Stimulated activated CD8-positive, alpha-beta memory T cell treated with anti-CD3 and anti-CD28 coated beads, Interleukin-7, amount 100 ng/mL, for 48 hours (primary cell): Measurements from ENCODE around the gene DAZL.

Source experiments
- DNase-seq, 2 donors: peaks; one replicate each; pipeline ENCODE4 v3.0.0-alpha.2; 2020; ENCODE audit warnings: low read depth in 1 of 2; ENCODE audit errors: extremely low read depth in 1 of 2

The DAZL gene

DNA sequence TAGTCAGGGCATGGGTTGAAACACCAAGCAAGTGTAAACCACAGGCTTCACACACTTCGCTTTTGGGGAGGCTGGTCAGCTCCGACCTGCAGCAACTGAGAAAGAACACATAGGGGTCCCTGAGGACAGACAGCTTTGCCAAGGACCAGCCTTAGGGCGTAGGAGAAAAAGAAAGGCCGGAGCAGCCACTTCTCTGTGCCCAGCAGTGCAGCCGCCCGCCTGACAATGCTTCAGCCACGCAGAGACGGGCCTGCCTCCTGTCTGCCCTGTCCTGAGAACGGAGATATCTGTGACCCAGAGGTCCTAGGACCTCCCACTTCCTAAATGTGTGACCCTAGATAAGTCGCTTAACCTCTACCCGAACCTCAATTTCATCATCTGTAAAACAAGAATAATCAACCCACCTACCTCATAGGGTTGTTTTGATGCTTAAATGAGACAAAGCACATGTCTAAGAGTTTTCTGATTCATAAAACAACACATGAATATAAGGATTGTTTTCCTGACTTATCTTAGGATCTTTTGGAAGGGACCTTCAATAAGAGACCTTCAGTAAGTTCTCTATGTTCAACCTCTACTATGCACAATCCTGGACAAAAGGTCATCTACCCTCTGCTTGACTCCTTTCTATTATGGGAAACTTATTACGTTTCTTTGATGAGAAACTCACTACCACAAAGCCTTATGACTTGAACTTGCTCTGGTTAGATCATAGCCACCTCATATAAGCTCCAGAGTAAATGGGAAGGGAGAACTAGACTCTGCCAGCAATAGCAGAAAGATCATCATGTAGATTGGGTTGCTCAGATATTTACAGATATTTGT is 58.8 kb downstream of the DAZL start:
- DNase-seq: no peak

DNA sequence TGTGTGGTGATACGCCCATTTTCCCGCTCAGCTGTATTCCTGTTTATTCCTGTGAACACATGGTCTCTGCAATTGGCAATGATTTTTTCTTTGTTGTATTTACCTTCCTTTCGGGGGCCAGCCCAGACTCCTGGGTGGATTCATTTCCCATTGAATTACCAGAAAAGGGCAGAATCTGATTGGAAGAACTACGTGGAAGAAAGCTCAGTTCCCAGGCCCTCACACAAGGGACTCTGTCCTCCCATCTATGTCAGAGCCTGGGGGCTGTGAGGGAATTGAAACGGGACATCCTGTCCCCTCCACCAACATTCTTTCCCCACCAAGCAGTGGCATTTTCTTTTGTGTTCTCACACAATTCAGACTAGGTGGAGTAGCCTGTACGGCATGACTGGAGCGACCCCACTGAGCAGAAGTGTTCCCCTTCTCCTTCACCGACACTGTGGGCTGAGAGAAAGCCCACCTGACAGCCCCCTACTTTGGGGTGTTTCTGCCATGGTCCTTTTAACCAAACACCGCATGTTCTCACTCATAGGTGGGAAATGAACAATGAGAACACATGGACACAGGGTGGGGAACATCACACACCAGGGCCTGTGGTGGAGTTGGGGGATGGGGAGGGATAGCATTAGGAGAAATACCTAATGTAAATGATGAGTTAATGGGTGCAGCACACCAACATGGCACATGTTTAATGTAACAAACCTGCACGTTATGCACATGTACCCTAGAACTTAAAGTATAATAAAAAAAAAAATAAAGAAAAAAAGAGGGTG is 59.6 kb downstream of the DAZL start:
- DNase-seq: no peak

- no peak for DNase-seq
Observed at GRCh38 chr3:16543242-16543864, 61.9 kb downstream of the DAZL start.

DNA sequence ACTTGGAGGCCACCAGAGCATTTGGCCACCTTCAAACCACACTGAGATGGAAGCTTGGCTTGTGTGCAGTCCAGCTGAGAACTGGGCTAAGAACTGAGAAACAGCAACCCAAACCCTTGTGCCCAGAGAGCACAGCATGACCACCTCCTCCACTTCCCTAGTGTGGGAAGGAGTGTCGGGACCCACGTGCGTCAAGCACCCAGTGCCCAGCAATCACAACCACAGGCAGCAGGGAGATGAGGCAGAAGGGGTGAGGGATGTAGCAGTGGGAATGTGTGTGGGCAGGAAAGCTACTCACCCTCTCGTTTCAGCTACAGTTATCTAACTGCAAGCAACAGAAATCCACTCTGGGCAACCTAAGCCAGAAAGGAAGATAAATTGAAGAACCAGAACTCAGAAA is 66.7 kb downstream of the DAZL start:
- DNase-seq: no peak

- no peak for DNase-seq
Observed at GRCh38 chr3:16536996-16537395, 68.2 kb downstream of the DAZL start.
